Osteocyte (in vitro differentiated cells): Measurements from ENCODE around the gene TTBK1. TPM values are rescaled to one million over a fixed set of nuclear protein-coding genes. Genes with fewer than 3 reads are reported as not detected.

Experiments
- DNase-seq: peaks from one replicate; pipeline ENCODE4 v3.0.0; 2021; ENCODE audit warnings: mixed read lengths; ENCODE audit not compliant: unreplicated experiment; ENCODE audit errors: extremely low spot score
- H3K27ac Mint-ChIP-seq: one replicate; pipeline ENCODE4 v1.8.0; 2021; ENCODE audit warnings: mild to moderate bottlenecking, mixed read lengths; ENCODE audit not compliant: unreplicated experiment
- H3K27me3 Mint-ChIP-seq: one replicate; pipeline ENCODE4 v1.8.0; 2021; ENCODE audit warnings: mixed read lengths; ENCODE audit not compliant: unreplicated experiment
- H3K36me3 Mint-ChIP-seq: one replicate; pipeline ENCODE4 v1.8.0; 2021; ENCODE audit warnings: mixed read lengths; ENCODE audit not compliant: unreplicated experiment
- H3K4me1 Mint-ChIP-seq: one replicate; pipeline ENCODE4 v1.8.0; 2021; ENCODE audit warnings: mixed read lengths; ENCODE audit not compliant: unreplicated experiment
- H3K4me3 Mint-ChIP-seq: one replicate; pipeline ENCODE4 v1.8.0; 2021; ENCODE audit warnings: mild to moderate bottlenecking, moderate library complexity, mixed read lengths; ENCODE audit not compliant: unreplicated experiment
- H3K9me3 Mint-ChIP-seq: one replicate; pipeline ENCODE4 v1.8.0; 2021; ENCODE audit warnings: mixed read lengths; ENCODE audit not compliant: unreplicated experiment
- total RNA-seq: library from RNA; stranded (reverse); gene quantifications from 2 replicates; pipeline ENCODE4 v1.2.1, GENCODE V29; 2021
- TF ChIP-seq, protein P1 (sequence below): fragments of 200-600 bp; sonication (generic); IDR thresholded peaks from 2 replicates; pipeline ENCODE4 v1.5.0; 2021; ENCODE audit warnings: antibody characterized with exemption, mild to moderate bottlenecking, moderate library complexity

Gene TTBK1
- total RNA-seq, 1 donor from 2014 or later, result 0.08 TPM

GRCh38 chr6:43278524-43279078 is 35.3 kb downstream of the TTBK1 start:
- H3K27ac Mint-ChIP-seq, result no peak overlapping the region
- H3K4me3 Mint-ChIP-seq, result no peak overlapping the region
- no peaks in the 10 kb centered on the region for H3K36me3 Mint-ChIP-seq
- H3K9me3 Mint-ChIP-seq, result no peaks in the 10 kb centered on the region
- TF ChIP-seq, protein P1, sequence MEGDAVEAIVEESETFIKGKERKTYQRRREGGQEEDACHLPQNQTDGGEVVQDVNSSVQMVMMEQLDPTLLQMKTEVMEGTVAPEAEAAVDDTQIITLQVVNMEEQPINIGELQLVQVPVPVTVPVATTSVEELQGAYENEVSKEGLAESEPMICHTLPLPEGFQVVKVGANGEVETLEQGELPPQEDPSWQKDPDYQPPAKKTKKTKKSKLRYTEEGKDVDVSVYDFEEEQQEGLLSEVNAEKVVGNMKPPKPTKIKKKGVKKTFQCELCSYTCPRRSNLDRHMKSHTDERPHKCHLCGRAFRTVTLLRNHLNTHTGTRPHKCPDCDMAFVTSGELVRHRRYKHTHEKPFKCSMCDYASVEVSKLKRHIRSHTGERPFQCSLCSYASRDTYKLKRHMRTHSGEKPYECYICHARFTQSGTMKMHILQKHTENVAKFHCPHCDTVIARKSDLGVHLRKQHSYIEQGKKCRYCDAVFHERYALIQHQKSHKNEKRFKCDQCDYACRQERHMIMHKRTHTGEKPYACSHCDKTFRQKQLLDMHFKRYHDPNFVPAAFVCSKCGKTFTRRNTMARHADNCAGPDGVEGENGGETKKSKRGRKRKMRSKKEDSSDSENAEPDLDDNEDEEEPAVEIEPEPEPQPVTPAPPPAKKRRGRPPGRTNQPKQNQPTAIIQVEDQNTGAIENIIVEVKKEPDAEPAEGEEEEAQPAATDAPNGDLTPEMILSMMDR, result no peak
- peaks cover 17% of the 10 kb centered on the region for H3K27me3 Mint-ChIP-seq
- DNase-seq, result no peak
- peaks cover 13% of the 10 kb centered on the region for H3K4me1 Mint-ChIP-seq

DNA sequence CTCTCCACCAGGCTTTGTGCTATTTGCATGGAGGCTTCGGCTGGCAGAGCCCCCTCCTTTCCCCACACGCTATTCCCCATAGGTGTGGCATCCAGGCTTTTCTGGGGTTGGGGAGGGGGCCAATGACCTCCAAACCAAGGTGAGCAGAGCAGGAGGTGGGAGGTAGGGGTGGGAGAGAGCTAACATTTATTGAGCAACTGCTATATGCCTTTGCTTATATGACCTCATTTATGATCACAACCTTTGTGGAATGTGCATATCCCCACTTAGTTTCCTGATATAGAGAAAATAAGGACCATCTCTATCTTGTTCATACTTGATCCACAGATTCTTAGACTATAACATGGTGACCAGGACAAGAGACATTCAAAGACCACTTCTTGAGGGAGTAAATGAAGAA is 37.0 kb downstream of the TTBK1 start:
- TF ChIP-seq, protein P1, result no peak
- H3K9me3 Mint-ChIP-seq, result no peaks in the 10 kb centered on the region
- no peak for DNase-seq
- no peaks in the 10 kb centered on the region for H3K36me3 Mint-ChIP-seq
- no peak overlapping the region for H3K4me3 Mint-ChIP-seq
- H3K4me1 Mint-ChIP-seq, result peaks cover 10% of the 10 kb centered on the region
- H3K27ac Mint-ChIP-seq, result no peak overlapping the region
- H3K27me3 Mint-ChIP-seq, result peaks cover 7% of the 10 kb centered on the region

- DNase-seq, result no peak
- TF ChIP-seq, protein P1, result no peak
- Mint-ChIP-seq H3K36me3 (no peaks in the 10 kb centered on the region), H3K4me1 (peaks cover 6% of the 10 kb centered on the region), H3K27me3 (peaks cover 7% of the 10 kb centered on the region), H3K4me3 (no peak overlapping the region), H3K9me3 (no peaks in the 10 kb centered on the region), H3K27ac (no peak overlapping the region)
These were observed 38.8 kb downstream of the TTBK1 start for GRCh38 chr6:43282060-43282459.

GRCh38 chr6:43282636-43283513 is 39.6 kb downstream of the TTBK1 start:
- Mint-ChIP-seq H3K4me3 (no peak overlapping the region), H3K4me1 (peaks cover 5% of the 10 kb centered on the region)

DNA sequence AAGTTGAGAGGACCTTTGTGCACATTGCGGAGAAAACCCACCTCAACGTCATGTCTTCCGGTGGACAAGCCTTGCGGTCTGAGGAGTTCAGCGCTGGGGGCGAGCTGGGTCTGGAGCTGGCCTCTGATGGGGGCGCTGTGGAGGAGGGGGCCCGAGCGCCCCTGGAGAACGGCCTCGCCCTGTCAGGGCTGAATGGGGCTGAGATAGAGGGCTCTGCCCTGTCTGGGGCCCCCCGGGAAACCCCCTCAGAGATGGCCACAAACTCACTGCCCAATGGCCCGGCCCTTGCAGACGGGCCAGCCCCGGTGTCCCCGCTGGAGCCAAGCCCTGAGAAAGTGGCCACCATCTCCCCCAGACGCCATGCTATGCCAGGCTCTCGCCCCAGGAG is 40.2 kb downstream of the TTBK1 start:
- H3K27me3 Mint-ChIP-seq, result peaks cover 7% of the 10 kb centered on the region
- no peaks in the 10 kb centered on the region for H3K36me3 Mint-ChIP-seq
- H3K4me1 Mint-ChIP-seq, result peaks cover 2% of the 10 kb centered on the region
- H3K4me3 Mint-ChIP-seq, result no peak overlapping the region
- H3K9me3 Mint-ChIP-seq, result no peaks in the 10 kb centered on the region
- no peak overlapping the region for H3K27ac Mint-ChIP-seq
- no peak for DNase-seq
- TF ChIP-seq, protein P1, result no peak

More at GRCh38 chr6:43282636-43283513, 39.6 kb downstream of the TTBK1 start:
- Mint-ChIP-seq H3K27ac (no peak overlapping the region), H3K36me3 (no peaks in the 10 kb centered on the region), H3K27me3 (peaks cover 7% of the 10 kb centered on the region), H3K9me3 (no peaks in the 10 kb centered on the region)
- DNase-seq, result no peak
- TF ChIP-seq, protein P1, result no peak
